A549 (cell line): Measurements from ENCODE around the gene LRRC1. TPM values are rescaled to one million over a fixed set of nuclear protein-coding genes. Genes with fewer than 3 reads are reported as not detected.

ENCODE experiments used
- ATAC-seq, 2 experiments: fragments of 200-7000 bp in 1 of 2; fragments of >200 bp in 1 of 2; cut with Nextera tagmentation in 1 of 2; cut with Tn5 transposase in 1 of 2; 3 replicates each; pipeline versions ENCODE4 v1.8.0 to v1.9.1; 2018 to 2020; ENCODE audit warnings: mild to moderate bottlenecking in 1 of 2, moderate library complexity in 1 of 2
- CTCF ChIA-PET: fragments of 300-600 bp; sonication (Branson Sonifier 250); formaldehyde crosslinking; extraction: SDS; loops from one replicate; lab custom pipeline; 2021; ENCODE audit warnings: antibody characterized with exemption, inconsistent platforms; lab: Yijun Ruan, JAX
- POLR2A ChIA-PET: fragments of 350-600 bp; formaldehyde crosslinking; extraction: SDS; loops from one replicate; lab custom pipeline; 2021; ENCODE audit warnings: antibody characterized with exemption, inconsistent platforms; lab: Yijun Ruan, JAX
- DNase-seq, 2 experiments: peaks; one replicate each; pipeline versions ENCODE4 v3.0.0 to v3.0.0-alpha.2; 2011 to 2016; ENCODE audit warnings: low read depth in 1 of 2, low spot score in 1 of 2
- FAIRE-seq: peaks from 2 replicates; lab custom pipeline; 2011; peaks lifted over from hg19 to GRCh38; lab: Jason Lieb, UNC
- H3K27ac ChIP-seq, 2 experiments: fragments of >200 bp; sonication (Bioruptor Twin); formaldehyde crosslinking; 3 replicates each; pipeline ENCODE4 v1.5.1; 2016 to 2017
- H3K4me1 ChIP-seq: fragments of >200 bp; sonication (Bioruptor Twin); formaldehyde crosslinking; 3 replicates; pipeline ENCODE4 v1.6.1; 2016
- H3K4me2 ChIP-seq: fragments of >200 bp; sonication (Bioruptor Twin); formaldehyde crosslinking; 3 replicates; pipeline ENCODE4 v1.6.1; 2016
- H3K4me3 ChIP-seq: fragments of >200 bp; sonication (Bioruptor Twin); formaldehyde crosslinking; 3 replicates; pipeline ENCODE4 v1.5.1; 2016
- H3K9me3 ChIP-seq: fragments of >200 bp; sonication (Bioruptor Twin); formaldehyde crosslinking; 3 replicates; pipeline ENCODE4 v1.6.1; 2016
- ATOH8 ChIP-seq: fragments of 250-450 bp; sonication (Bioruptor Pico); IDR thresholded peaks from 2 replicates; pipeline ENCODE4 v1.5.0; 2020; ENCODE audit warnings: low read depth, mild to moderate bottlenecking, moderate library complexity
- CEBPB ChIP-seq, 2 experiments: fragments of >200 bp in 1 of 2; sonication (Bioruptor Twin) in 1 of 2; formaldehyde crosslinking in 1 of 2; IDR thresholded peaks; 2 replicates each; pipeline ENCODE4 v1.6.1; 2012 to 2016
- E2F6 ChIP-seq: IDR thresholded peaks from 2 replicates; pipeline ENCODE4 v1.6.1; 2012; ENCODE audit warnings: low read depth, borderline replicate concordance
- EHMT2 ChIP-seq: fragments of 200-600 bp; sonication (generic); IDR thresholded peaks from 2 replicates; pipeline ENCODE4 v1.6.1; 2016; ENCODE audit warnings: antibody characterized with exemption, low read depth, mild to moderate bottlenecking, moderate library complexity
- ESRRA ChIP-seq: fragments of 150-350 bp; IDR thresholded peaks from 2 replicates; pipeline ENCODE4 v1.6.1; 2014; ENCODE audit warnings: mild to moderate bottlenecking, low read length, borderline replicate concordance
- FOSL2 ChIP-seq, 2 experiments: fragments of 450-650 bp in 1 of 2; fragments of >200 bp in 1 of 2; sonication (Bioruptor Twin) in 1 of 2; formaldehyde crosslinking; IDR thresholded peaks; 2 replicates each; pipeline versions ENCODE4 v1.5.0 to v1.6.1; 2016 to 2020; ENCODE audit warnings: mild to moderate bottlenecking in 1 of 2, moderate library complexity in 1 of 2
- GATA3 ChIP-seq: IDR thresholded peaks from 2 replicates; pipeline ENCODE4 v1.6.1; 2012; ENCODE audit warnings: borderline replicate concordance
- HES2 ChIP-seq: fragments of >200 bp; sonication (Bioruptor Twin); formaldehyde crosslinking; IDR thresholded peaks from 2 replicates; pipeline ENCODE4 v1.6.1; 2016
- HOXA7 ChIP-seq: fragments of 250-450 bp; sonication (Bioruptor Pico); IDR thresholded peaks from 2 replicates; pipeline ENCODE4 v1.5.0; 2020; ENCODE audit warnings: mild to moderate bottlenecking, moderate library complexity
- HOXB13 ChIP-seq: fragments of 250-450 bp; sonication (Bioruptor Pico); IDR thresholded peaks from 2 replicates; pipeline ENCODE4 v1.5.0; 2020; ENCODE audit warnings: low read depth, mild to moderate bottlenecking, moderate library complexity
- JUNB ChIP-seq: fragments of >200 bp; sonication (Bioruptor Twin); formaldehyde crosslinking; IDR thresholded peaks from 2 replicates; pipeline ENCODE4 v1.6.1; 2016
- KDM1A ChIP-seq: fragments of 200-600 bp; sonication (generic); IDR thresholded peaks from 2 replicates; pipeline ENCODE4 v1.6.1; 2016; ENCODE audit warnings: low read depth, mild to moderate bottlenecking
- MAFK ChIP-seq: fragments of 450-650 bp; IDR thresholded peaks from 2 replicates; pipeline ENCODE4 v1.6.1; 2014; ENCODE audit not compliant: partially characterized antibody
- MAX ChIP-seq: IDR thresholded peaks from 2 replicates; pipeline ENCODE4 v1.6.1; 2012
- MAZ ChIP-seq: fragments of 150-350 bp; IDR thresholded peaks from 2 replicates; pipeline ENCODE4 v1.6.1; 2014; ENCODE audit warnings: antibody characterized with exemption, low read depth, low read length, borderline replicate concordance
- MYC ChIP-seq: IDR thresholded peaks from 2 replicates; pipeline ENCODE4 v1.6.1; 2012; ENCODE audit warnings: mild to moderate bottlenecking, inconsistent platforms, low read length, improper control_type of control experiment, borderline replicate concordance
- NPAS2 ChIP-seq: fragments of 250-450 bp; sonication (Bioruptor Pico); IDR thresholded peaks from 2 replicates; pipeline ENCODE4 v1.8.0; 2022; ENCODE audit warnings: mild to moderate bottlenecking, moderate library complexity, borderline replicate concordance
- POLR2A ChIP-seq: IDR thresholded peaks from 2 replicates; pipeline ENCODE4 v1.6.1; 2012; ENCODE audit warnings: mild to moderate bottlenecking, low read length
- POLR2AphosphoS2 ChIP-seq: conservative IDR thresholded peaks from 2 replicates; pipeline ENCODE4 v1.6.1; 2012; ENCODE audit warnings: low read length, improper control_type of control experiment, inconsistent platforms
- REST ChIP-seq: fragments of 200-600 bp; sonication (generic); IDR thresholded peaks from 2 replicates; pipeline ENCODE4 v1.6.1; 2016; ENCODE audit warnings: antibody characterized with exemption, mild to moderate bottlenecking, moderate library complexity
- RFX5 ChIP-seq: fragments of 450-650 bp; IDR thresholded peaks from 2 replicates; pipeline ENCODE4 v1.7.1; 2014; ENCODE audit warnings: antibody characterized with exemption, mild to moderate bottlenecking, moderate library complexity
- SMC3 ChIP-seq: fragments of >200 bp; sonication (Bioruptor Twin); formaldehyde crosslinking; IDR thresholded peaks from 3 replicates; pipeline ENCODE4 v1.6.1; 2018; ENCODE audit warnings: inconsistent platforms
- USF2 ChIP-seq: fragments of 450-650 bp; IDR thresholded peaks from 2 replicates; pipeline ENCODE4 v1.6.1; 2014; ENCODE audit warnings: antibody characterized with exemption
- ZFP36 ChIP-seq: fragments of 450-650 bp; IDR thresholded peaks from 2 replicates; pipeline ENCODE4 v1.6.1; 2014; ENCODE audit warnings: borderline replicate concordance; ENCODE audit not compliant: partially characterized antibody
- WGBS: methylation state at CpG from one replicate; pipeline ENCODE4 v1.1.6; 2017; ENCODE audit errors: missing lambda C conversion rate; 5-methylcytosine and 5-hydroxymethylcytosine counted together
- polyA plus RNA-seq, 4 experiments: library from polyadenylated mRNA; depleted of rRNA in 3 of 4; stranded (reverse); fragments of >200 nt; fragmentation: RNase III in 1 of 4; extraction: RNeasy Plus Mini Kit Qiagen cat#74134 plus additional on column Dnase treatment in 1 of 4; gene quantifications; 2 replicates in 3 of 4; 3 replicates in 1 of 4; pipeline ENCODE4 v1.2.3, GENCODE V29; 2011 to 2017

Gene LRRC1
- polyA plus RNA-seq, 2 of the 4 experiments (the other 2 are of a cell fraction), result 5.2 to 8.0 TPM

GRCh38 chr6:53766930-53767329 lies 27.9 kb upstream of the LRRC1 start (continued):
- TF ChIP-seq MAZ (no peak), ESRRA (no peak), MAX (no peak), KDM1A (no peak), ZFP36 (no peak), POLR2AphosphoS2 (no peak), MYC (no peak), FOSL2 (IDR thresholded peaks at IDR 0.05) (no peak), FOSL2 (CRISPR knock-in tag; IDR thresholded peaks at IDR 0.05) (no peak), EHMT2 (no peak), HES2 (no peak), MAFK (no peak)
- TF ChIP-seq, all 56 proteins: peak for 0

- no peaks in the 10 kb centered on the region for H3K9me3 ChIP-seq
- H3K4me2 ChIP-seq, result no peak overlapping the region
- DNase-seq, result no peak
- TF ChIP-seq MAFK (no peak), RFX5 (no peak), ATOH8 (CRISPR knock-in tag) (no peak), JUNB (no peak), HES2 (no peak), CEBPB (IDR thresholded peaks at IDR 0.05) (no peak), GATA3 (no peak), HOXA7 (CRISPR knock-in tag) (no peak), EHMT2 (no peak), NPAS2 (CRISPR knock-in tag) (no peak), REST (no peak), KDM1A (no peak)
- TF ChIP-seq, all 56 proteins: peak for 0
- no peak overlapping the region for H3K4me3 ChIP-seq
- ChIA-PET CTCF (no interaction called here), POLR2A (no interaction called here)
- ATAC-seq (no peak), FAIRE-seq (no peak)
- H3K4me1 ChIP-seq, result no peaks in the 10 kb centered on the region
- no peak overlapping the region for H3K27ac ChIP-seq
- WGBS, result 80% methylated on average over 4 of the region's 4 CpGs
Measured at GRCh38 chr6:53767941-53768340, 26.9 kb upstream of the LRRC1 start.

GRCh38 chr6:53768636-53769035 lies 26.2 kb upstream of the LRRC1 start:
- DNase-seq, result no peak
- WGBS, result 58% methylated on average over 2 of the region's 2 CpGs
- no peak for ATAC-seq
- no peak overlapping the region for H3K4me3 ChIP-seq
- H3K27ac ChIP-seq, result no peak overlapping the region
- no peaks in the 10 kb centered on the region for H3K9me3 ChIP-seq
- CTCF ChIA-PET, result no interaction called here
- no peak for TF ChIP-seq MAZ
- no peak for TF ChIP-seq HOXB13 (CRISPR knock-in tag)
- TF ChIP-seq SMC3, result no peak
- no peak for TF ChIP-seq MAFK
- no peak for TF ChIP-seq USF2
- no peak for TF ChIP-seq POLR2A
- no peak for TF ChIP-seq E2F6
- TF ChIP-seq HES2, result no peak
- TF ChIP-seq, all 56 proteins: peak for 0
- no peak for FAIRE-seq
- POLR2A ChIA-PET, result no interaction called here
- H3K4me2 ChIP-seq, result no peak overlapping the region
- H3K4me1 ChIP-seq, result no peaks in the 10 kb centered on the region
